ENCODE data around the gene PRRC2A. TPM values are rescaled to one million over a fixed set of nuclear protein-coding genes. Genes with fewer than 3 reads are reported as not detected.

The PRRC2A gene
- total and polyA plus RNA-seq, 11 donors = 75.1 to 119 (median 97.4) TPM

DNA sequence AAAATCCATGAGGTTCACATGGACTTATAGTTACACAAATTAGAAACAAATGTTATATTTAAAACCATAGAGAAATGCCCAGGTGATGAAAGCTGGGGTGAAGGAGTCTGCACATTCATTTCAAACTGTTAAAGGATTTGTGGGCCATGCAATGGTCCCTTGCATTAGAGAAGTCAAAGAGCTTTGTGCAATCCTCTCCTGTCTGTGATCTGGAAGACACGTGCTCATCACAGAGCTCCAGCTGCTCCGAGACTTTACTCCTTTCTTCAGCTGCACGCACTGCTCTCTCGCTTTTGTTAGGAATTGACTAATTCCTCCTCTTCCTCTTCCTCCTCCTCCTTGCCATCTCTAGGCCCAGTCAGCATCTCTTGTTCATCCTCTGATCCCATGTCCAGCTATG lies 9.5 kb upstream of the PRRC2A start:
- Histone ChIP-seq H3K4me3 (no peak overlapping the region), H3K4me1 (peaks cover 0 to 18% (median 0%) of the 10 kb centered on the region in 12 donors), H3K27ac (no peak overlapping the region), H3K27me3 (no peaks in the 10 kb centered on the region), H3K36me3 (no peaks in the 10 kb centered on the region), H3K9me3 (no peaks in the 10 kb centered on the region)
- 67 to 85% (median 71%) methylated on average over 4 of the region's 4 CpGs for WGBS, 4 donors
- ATAC-seq (no peak), DNase-seq (no peak)
- TF ChIP-seq POLR2A (IDR thresholded peaks at IDR 0.05) = no peak
- TF ChIP-seq, protein P1, sequence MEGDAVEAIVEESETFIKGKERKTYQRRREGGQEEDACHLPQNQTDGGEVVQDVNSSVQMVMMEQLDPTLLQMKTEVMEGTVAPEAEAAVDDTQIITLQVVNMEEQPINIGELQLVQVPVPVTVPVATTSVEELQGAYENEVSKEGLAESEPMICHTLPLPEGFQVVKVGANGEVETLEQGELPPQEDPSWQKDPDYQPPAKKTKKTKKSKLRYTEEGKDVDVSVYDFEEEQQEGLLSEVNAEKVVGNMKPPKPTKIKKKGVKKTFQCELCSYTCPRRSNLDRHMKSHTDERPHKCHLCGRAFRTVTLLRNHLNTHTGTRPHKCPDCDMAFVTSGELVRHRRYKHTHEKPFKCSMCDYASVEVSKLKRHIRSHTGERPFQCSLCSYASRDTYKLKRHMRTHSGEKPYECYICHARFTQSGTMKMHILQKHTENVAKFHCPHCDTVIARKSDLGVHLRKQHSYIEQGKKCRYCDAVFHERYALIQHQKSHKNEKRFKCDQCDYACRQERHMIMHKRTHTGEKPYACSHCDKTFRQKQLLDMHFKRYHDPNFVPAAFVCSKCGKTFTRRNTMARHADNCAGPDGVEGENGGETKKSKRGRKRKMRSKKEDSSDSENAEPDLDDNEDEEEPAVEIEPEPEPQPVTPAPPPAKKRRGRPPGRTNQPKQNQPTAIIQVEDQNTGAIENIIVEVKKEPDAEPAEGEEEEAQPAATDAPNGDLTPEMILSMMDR (IDR thresholded peaks at IDR 0.05) = no peak
- intact Hi-C loops (cut with DNase I) = no loop called here

DNA sequence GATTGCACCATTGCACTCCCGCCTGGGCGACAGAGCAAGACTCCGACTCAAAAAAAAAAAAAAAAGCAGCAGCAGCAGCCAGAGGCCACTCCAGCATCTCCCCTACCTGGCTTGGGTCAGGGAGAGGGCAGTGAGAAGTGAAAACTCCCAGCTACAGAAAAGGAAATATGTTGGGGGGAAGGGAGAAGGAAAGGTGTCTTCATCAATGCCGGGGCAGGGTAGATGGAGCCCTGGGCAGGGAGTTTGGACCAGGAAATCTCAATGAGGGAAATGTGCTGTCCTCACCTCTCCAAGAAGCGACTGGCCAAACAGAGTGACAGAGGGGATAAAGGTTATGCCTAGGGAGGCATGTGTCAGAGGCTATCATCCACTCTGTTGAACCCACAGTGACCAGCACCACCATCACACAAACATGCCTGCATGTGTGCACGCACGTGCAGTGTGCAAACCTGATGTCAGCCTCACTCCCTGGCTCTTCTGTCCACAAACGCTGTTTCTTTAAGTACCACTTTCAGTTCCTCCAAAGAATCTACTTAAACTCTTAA lies 6.4 kb upstream of the PRRC2A start:
- peak in 1 of 4 donors; percentile 43 for ATAC-seq
- TF ChIP-seq POLR2A (IDR thresholded peaks at IDR 0.05) = no peak
- TF ChIP-seq, protein P1 (IDR thresholded peaks at IDR 0.05) = no peak
- 77 to 83% (median 79%) methylated on average over 8 of the region's 8 CpGs for WGBS, 4 donors
- Histone ChIP-seq H3K27me3 (no peaks in the 10 kb centered on the region), H3K36me3 (no peaks in the 10 kb centered on the region), H3K27ac (peak overlapping the region in 1 of 12 donors; percentile 93), H3K4me3 (peak overlapping the region in 1 of 12 donors; percentile 59), H3K4me1 (peaks cover 0 to 26% (median 0%) of the 10 kb centered on the region in 12 donors), H3K9me3 (no peaks in the 10 kb centered on the region)
- no peak for DNase-seq
- intact Hi-C loops (cut with DNase I) = no loop called here

DNA sequence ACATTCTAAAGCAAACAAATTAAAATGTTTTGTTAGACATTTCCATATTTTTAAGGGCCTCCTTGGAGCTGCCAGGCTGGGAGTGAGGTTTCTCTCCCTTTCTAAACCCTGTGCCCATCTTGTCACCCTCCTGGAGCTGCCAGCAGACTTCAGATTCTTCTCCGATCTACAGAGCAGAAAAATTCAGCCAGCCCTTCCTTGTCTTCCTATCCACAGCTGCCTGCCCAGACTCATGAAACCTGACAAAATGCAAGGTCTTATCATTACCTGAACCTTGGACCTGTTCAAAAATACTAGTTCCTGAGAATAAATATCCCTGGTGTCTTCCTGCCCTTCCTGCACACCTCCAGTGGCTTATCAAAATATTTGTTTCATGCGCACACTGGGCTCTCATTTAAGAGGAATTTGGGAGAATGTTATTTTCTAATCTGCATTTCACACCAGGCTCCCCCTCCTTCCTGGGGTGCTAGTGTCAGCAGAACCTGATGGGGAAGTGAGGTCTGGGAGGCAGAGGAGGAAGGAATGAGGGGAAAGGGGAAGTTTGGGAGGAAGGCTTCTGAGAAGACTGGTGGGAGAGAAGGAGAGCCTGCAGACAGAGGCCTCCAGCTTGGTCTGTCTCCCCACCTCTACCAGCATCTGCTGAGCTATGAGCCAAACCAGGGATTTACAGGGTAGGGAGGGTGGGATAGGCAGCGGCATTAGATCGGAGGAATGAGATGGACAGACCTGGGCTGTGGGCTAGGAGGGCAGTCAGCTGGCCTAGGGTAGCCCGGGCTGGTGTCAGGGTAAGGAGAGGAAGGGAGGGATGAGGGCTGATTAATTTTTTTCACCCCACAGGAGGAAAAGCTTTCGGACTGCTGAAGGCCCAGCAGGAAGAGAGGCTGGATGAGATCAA lies 5.6 kb upstream of the PRRC2A start, which contains the start of gene AIF1:
Gene AIF1, plus strand, starts transcription at position 551 of the 895 bp plus-strand sequence. Its CDS starts 96 bp downstream, at position 647.
- TF ChIP-seq, protein P1 (IDR thresholded peaks at IDR 0.05) = no peak
- no peak for TF ChIP-seq POLR2A (IDR thresholded peaks at IDR 0.05)
- no peak for DNase-seq
- peak in 2 of 4 donors; percentile 11 to 43 for ATAC-seq
- peak within 1 kb of the TSS in 9 of 12 donors; percentile 10 to 59 (median 20) for H3K4me3 ChIP-seq
- no peaks in the 10 kb centered on the region for H3K9me3 ChIP-seq
- intact Hi-C loops (cut with DNase I) = no loop called here
- WGBS, 4 donors = 56 to 69% (median 66%) methylated on average over 6 of the region's 6 CpGs
- H3K36me3 ChIP-seq = no peaks in the 10 kb centered on the region
- H3K4me1 ChIP-seq = peaks cover 0 to 32% (median 5%) of the 10 kb centered on the region in 12 donors
- peak within 1 kb of the TSS in 5 of 12 donors; percentile 29 to 93 (median 37) for H3K27ac ChIP-seq
- no peaks in the 10 kb centered on the region for H3K27me3 ChIP-seq

DNA sequence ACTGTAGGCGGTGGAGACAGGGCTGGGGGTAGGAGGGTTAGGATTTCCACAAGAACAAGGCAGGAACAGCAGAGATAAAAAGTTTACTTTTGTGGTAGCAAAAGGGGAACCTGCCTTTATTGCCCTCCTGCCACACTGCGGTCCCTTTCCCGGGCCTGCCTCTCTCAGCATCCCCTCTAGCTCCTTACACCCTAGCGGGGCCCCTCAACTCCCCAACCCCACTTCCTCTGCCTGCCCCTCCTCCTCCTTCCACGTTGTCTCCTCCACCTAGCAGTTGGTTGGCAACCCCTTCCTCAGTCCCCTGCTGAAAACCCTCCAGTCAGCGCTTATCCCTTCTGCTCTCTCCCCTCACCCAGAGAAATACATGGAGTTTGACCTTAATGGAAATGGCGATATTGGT lies 4.8 kb upstream of the PRRC2A start:
- Histone ChIP-seq H3K4me3 (peak overlapping the region in 9 of 12 donors; percentile 10 to 59 (median 20)), H3K9me3 (no peaks in the 10 kb centered on the region), H3K4me1 (peaks cover 0 to 28% (median 5%) of the 10 kb centered on the region in 12 donors), H3K27me3 (no peaks in the 10 kb centered on the region), H3K27ac (peak overlapping the region in 4 of 12 donors; percentile 34 to 93 (median 47)), H3K36me3 (no peaks in the 10 kb centered on the region)
- no peak for DNase-seq
- no peak for ATAC-seq
- 63 to 73% (median 66%) methylated on average over 7 of the region's 7 CpGs for WGBS, 4 donors
- no peak for TF ChIP-seq POLR2A (IDR thresholded peaks at IDR 0.05)
- TF ChIP-seq, protein P1 (IDR thresholded peaks at IDR 0.05) = no peak
- intact Hi-C loops (cut with DNase I) = no loop called here
